ENCODE measurements around the gene CASKIN1.

GRCh38 chr16:2176047-2176446, 20.4 kb downstream of the CASKIN1 start:
- TF ChIP-seq CTCF (IDR thresholded peaks at IDR 0.05) (no peak), SIN3A (IDR thresholded peaks at IDR 0.05; ENCODE audit: borderline replicate concordance, insufficient read depth, low read depth, low read length) (no peak), POLR2AphosphoS5 (IDR thresholded peaks at IDR 0.05; ENCODE audit: low read depth, low read length) (no peak), REST (IDR thresholded peaks at IDR 0.05; ENCODE audit: insufficient read depth in 1 of 2, low read depth in 2 of 2, low read length in 1 of 2) (no peak), TCF7L2 (IDR thresholded peaks at IDR 0.05; ENCODE audit: low read depth, low read length) (no peak)

Measured in Panc1 (cell line).